HepG2 (cell line): ENCODE data around the gene B3GAT3.

ENCODE experiments used
- ASH2L ChIP-seq: fragments of 300-600, 200-600 bp; sonication (generic); IDR thresholded peaks from 2 replicates; pipeline ENCODE4 v1.7.0; 2017; ENCODE audit warnings: low read depth, mild to moderate bottlenecking, moderate library complexity, mixed read lengths, low read length; ENCODE audit not compliant: insufficient read length
- CREM ChIP-seq, 2 experiments: sonication (generic) in 1 of 2; formaldehyde crosslinking in 1 of 2; IDR thresholded peaks; 2 replicates each; pipeline versions ENCODE4 v1.4.0 to v1.6.1; 2016 to 2020; ENCODE audit warnings: antibody characterized with exemption in 1 of 2, mild to moderate bottlenecking in 1 of 2, missing genetic modification reagents in 1 of 2
- CTCF ChIP-seq: sonication (generic); formaldehyde crosslinking; IDR thresholded peaks from 2 replicates; pipeline ENCODE4 v1.5.0; 2020; ENCODE audit warnings: mild to moderate bottlenecking, missing genetic modification reagents, moderate library complexity
- EZH2 ChIP-seq: conservative IDR thresholded peaks from 2 replicates; pipeline ENCODE4 v1.6.1; 2012; ENCODE audit warnings: mild to moderate bottlenecking, low read depth, low read length, moderate library complexity
- JUN ChIP-seq: sonication (generic); formaldehyde crosslinking; IDR thresholded peaks from 2 replicates; pipeline ENCODE4 v1.4.0; 2020; ENCODE audit warnings: mild to moderate bottlenecking, missing genetic modification reagents
- MXD4 ChIP-seq: IDR thresholded peaks from 2 replicates; pipeline ENCODE4 v1.6.1; 2016; ENCODE audit warnings: mild to moderate bottlenecking, missing biosample characterization, missing genetic modification reagents
- ZNF510 ChIP-seq: sonication (generic); formaldehyde crosslinking; IDR thresholded peaks from 2 replicates; pipeline ENCODE4 v1.4.0; 2020; ENCODE audit warnings: low read depth, mild to moderate bottlenecking, missing genetic modification reagents
- TF ChIP-seq, protein P1 (sequence below): conservative IDR thresholded peaks from 2 replicates; pipeline ENCODE4 v1.6.1; 2018; ENCODE audit warnings: missing genetic modification reagents
- TF ChIP-seq, protein P2 (sequence below): sonication (generic); formaldehyde crosslinking; IDR thresholded peaks from 2 replicates; pipeline ENCODE4 v1.4.0; 2020; ENCODE audit warnings: missing genetic modification reagents, mild to moderate bottlenecking, borderline replicate concordance

DNA sequence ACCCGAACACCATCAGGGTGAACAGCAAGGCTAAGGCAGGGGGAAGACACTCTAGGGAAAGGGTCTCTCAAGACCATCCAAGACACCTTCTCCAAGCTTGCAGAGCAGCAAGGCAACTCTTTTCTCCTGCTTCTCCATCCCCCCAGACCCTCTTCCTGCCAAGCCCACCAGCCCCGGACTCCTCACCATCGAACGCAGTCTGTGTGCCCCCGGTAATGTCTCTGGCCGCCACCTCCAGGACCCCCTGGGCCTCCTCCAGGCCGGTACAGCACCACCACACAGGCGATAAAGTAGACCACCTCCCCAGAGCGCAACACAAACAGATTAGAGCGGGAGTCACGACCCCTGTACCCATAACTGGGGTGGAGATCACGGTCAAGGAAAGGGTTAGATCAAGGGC is 13.0 kb downstream of the B3GAT3 start:
- TF ChIP-seq EZH2 (no peak), CTCF (no peak), ASH2L (no peak), MXD4 (CRISPR knock-in tag) (no peak), CREM (IDR thresholded peaks at IDR 0.05) (no peak), CREM (CRISPR knock-in tag; IDR thresholded peaks at IDR 0.05) (no peak), JUN (CRISPR knock-in tag) (no peak), ZNF510 (CRISPR knock-in tag) (no peak)
- TF ChIP-seq, protein P1, sequence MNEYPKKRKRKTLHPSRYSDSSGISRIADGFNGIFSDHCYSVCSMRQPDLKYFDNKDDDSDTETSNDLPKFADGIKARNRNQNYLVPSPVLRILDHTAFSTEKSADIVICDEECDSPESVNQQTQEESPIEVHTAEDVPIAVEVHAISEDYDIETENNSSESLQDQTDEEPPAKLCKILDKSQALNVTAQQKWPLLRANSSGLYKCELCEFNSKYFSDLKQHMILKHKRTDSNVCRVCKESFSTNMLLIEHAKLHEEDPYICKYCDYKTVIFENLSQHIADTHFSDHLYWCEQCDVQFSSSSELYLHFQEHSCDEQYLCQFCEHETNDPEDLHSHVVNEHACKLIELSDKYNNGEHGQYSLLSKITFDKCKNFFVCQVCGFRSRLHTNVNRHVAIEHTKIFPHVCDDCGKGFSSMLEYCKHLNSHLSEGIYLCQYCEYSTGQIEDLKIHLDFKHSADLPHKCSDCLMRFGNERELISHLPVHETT: no peak
- TF ChIP-seq, protein P2, sequence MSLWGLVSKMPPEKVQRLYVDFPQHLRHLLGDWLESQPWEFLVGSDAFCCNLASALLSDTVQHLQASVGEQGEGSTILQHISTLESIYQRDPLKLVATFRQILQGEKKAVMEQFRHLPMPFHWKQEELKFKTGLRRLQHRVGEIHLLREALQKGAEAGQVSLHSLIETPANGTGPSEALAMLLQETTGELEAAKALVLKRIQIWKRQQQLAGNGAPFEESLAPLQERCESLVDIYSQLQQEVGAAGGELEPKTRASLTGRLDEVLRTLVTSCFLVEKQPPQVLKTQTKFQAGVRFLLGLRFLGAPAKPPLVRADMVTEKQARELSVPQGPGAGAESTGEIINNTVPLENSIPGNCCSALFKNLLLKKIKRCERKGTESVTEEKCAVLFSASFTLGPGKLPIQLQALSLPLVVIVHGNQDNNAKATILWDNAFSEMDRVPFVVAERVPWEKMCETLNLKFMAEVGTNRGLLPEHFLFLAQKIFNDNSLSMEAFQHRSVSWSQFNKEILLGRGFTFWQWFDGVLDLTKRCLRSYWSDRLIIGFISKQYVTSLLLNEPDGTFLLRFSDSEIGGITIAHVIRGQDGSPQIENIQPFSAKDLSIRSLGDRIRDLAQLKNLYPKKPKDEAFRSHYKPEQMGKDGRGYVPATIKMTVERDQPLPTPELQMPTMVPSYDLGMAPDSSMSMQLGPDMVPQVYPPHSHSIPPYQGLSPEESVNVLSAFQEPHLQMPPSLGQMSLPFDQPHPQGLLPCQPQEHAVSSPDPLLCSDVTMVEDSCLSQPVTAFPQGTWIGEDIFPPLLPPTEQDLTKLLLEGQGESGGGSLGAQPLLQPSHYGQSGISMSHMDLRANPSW (CRISPR knock-in tag): no peak
